Measurements from ENCODE around the gene NUCB2. TPM values are rescaled to one million over a fixed set of nuclear protein-coding genes. Genes with fewer than 3 reads are reported as not detected.

Gene NUCB2
- total RNA-seq = 26.5 and 60.2 TPM in 2 replicates

GRCh38 chr11:17276236-17277023, at the start of gene NUCB2:
NUCB2 (plus strand) TSS chr11:17276739; CDS start chr11:17295324, 18,585 bp downstream.

GRCh38 chr11:17351510-17352176, 75.1 kb downstream of the NUCB2 start, which contains the start of gene NCR3LG1:
NCR3LG1 (plus strand) TSS chr11:17351800; CDS start chr11:17351970, 170 bp downstream.

Other genes with a start within 250 kb of the NUCB2 start
- 1,941 and 2,003 TPM in 2 replicates for gene RPS13, start 199.1 kb upstream of the NUCB2 start, total RNA-seq
- 22.1 and 27.4 TPM in 2 replicates for gene PIK3C2A, start 68.8 kb upstream of the NUCB2 start, total RNA-seq
- gene NCR3LG1, start 75.1 kb downstream of the NUCB2 start, total RNA-seq = 1.3 and 5.3 TPM in 2 replicates
- not detected in 2 replicates for gene KCNJ11, start 111.9 kb downstream of the NUCB2 start, total RNA-seq
- not detected in 2 replicates for gene ABCC8, start 200.1 kb downstream of the NUCB2 start, total RNA-seq